ENCODE results near the gene FLT1. TPM values are rescaled to one million over a fixed set of nuclear protein-coding genes. Genes with fewer than 3 reads are reported as not detected.

FLT1 gene
- total RNA-seq, 1 experiment from 2014 or later: not detected

GRCh38 chr13:28392428-28392827, 102.5 kb downstream of the FLT1 start:
- H3K27ac Mint-ChIP-seq (ENCODE audit: unreplicated experiment): no peak overlapping the region
- no peaks in the 10 kb centered on the region for H3K36me3 Mint-ChIP-seq (ENCODE audit: insufficient read depth, unreplicated experiment)
- DNase-seq: no peak
- peaks cover 13% of the 10 kb centered on the region for H3K27me3 Mint-ChIP-seq (ENCODE audit: unreplicated experiment)
- no TSS peak for BruUV-seq (replicated peaks)
- H3K4me3 Mint-ChIP-seq (ENCODE audit: low read depth, unreplicated experiment): no peak overlapping the region
- intact Hi-C loops (cut with micrococcal nuclease; ENCODE audit: unreplicated experiment): no loop called here
- no peaks in the 10 kb centered on the region for H3K4me1 Mint-ChIP-seq (ENCODE audit: low read depth, unreplicated experiment)
- TF ChIP-seq CTCF (IDR thresholded peaks at IDR 0.05; ENCODE audit: unreplicated experiment): no peak
- H3K9me3 Mint-ChIP-seq (ENCODE audit: low read depth, unreplicated experiment): no peaks in the 10 kb centered on the region
- CTCF ChIA-PET: no interaction called here

GRCh38 chr13:28387740-28388501, 107.0 kb downstream of the FLT1 start:
- no peak overlapping the region for H3K4me3 Mint-ChIP-seq (ENCODE audit: low read depth, unreplicated experiment)
- H3K4me1 Mint-ChIP-seq (ENCODE audit: low read depth, unreplicated experiment): no peaks in the 10 kb centered on the region
- CTCF ChIA-PET: interaction anchor here (0.7 kb wide), 1 partner anchor 143 kb away, joined by 4 read pairs; no protein-coding TSS in a partner anchor
- no TSS peak for BruUV-seq (replicated peaks)
- no peak for TF ChIP-seq CTCF (IDR thresholded peaks at IDR 0.05; ENCODE audit: unreplicated experiment)
- DNase-seq: no peak
- intact Hi-C loops (cut with micrococcal nuclease; ENCODE audit: unreplicated experiment): no loop called here
- H3K9me3 Mint-ChIP-seq (ENCODE audit: low read depth, unreplicated experiment): no peaks in the 10 kb centered on the region
- no peak overlapping the region for H3K27ac Mint-ChIP-seq (ENCODE audit: unreplicated experiment)
- no peaks in the 10 kb centered on the region for H3K36me3 Mint-ChIP-seq (ENCODE audit: insufficient read depth, unreplicated experiment)
- H3K27me3 Mint-ChIP-seq (ENCODE audit: unreplicated experiment): peaks cover 5% of the 10 kb centered on the region

GRCh38 chr13:28385362-28385761, 109.6 kb downstream of the FLT1 start:
- CTCF ChIA-PET: no interaction called here
- TF ChIP-seq CTCF (IDR thresholded peaks at IDR 0.05; ENCODE audit: unreplicated experiment): no peak

GRCh38 chr13:28384789-28385188, 110.1 kb downstream of the FLT1 start:
- H3K27me3 Mint-ChIP-seq (ENCODE audit: unreplicated experiment): no peaks in the 10 kb centered on the region
- no peaks in the 10 kb centered on the region for H3K4me1 Mint-ChIP-seq (ENCODE audit: low read depth, unreplicated experiment)
- CTCF ChIA-PET: no interaction called here
- intact Hi-C loops (cut with micrococcal nuclease; ENCODE audit: unreplicated experiment): no loop called here
- H3K36me3 Mint-ChIP-seq (ENCODE audit: insufficient read depth, unreplicated experiment): no peaks in the 10 kb centered on the region
- H3K27ac Mint-ChIP-seq (ENCODE audit: unreplicated experiment): no peak overlapping the region
- no peak overlapping the region for H3K4me3 Mint-ChIP-seq (ENCODE audit: low read depth, unreplicated experiment)
- no peaks in the 10 kb centered on the region for H3K9me3 Mint-ChIP-seq (ENCODE audit: low read depth, unreplicated experiment)
- no TSS peak for BruUV-seq (replicated peaks)
- DNase-seq: no peak
- no peak for TF ChIP-seq CTCF (IDR thresholded peaks at IDR 0.05; ENCODE audit: unreplicated experiment)

More at GRCh38 chr13:28385362-28385761, 109.6 kb downstream of the FLT1 start:
- H3K36me3 Mint-ChIP-seq (ENCODE audit: insufficient read depth, unreplicated experiment): no peaks in the 10 kb centered on the region
- intact Hi-C loops (cut with micrococcal nuclease; ENCODE audit: unreplicated experiment): no loop called here
- BruUV-seq (replicated peaks): no TSS peak
- no peak overlapping the region for H3K4me3 Mint-ChIP-seq (ENCODE audit: low read depth, unreplicated experiment)
- no peaks in the 10 kb centered on the region for H3K4me1 Mint-ChIP-seq (ENCODE audit: low read depth, unreplicated experiment)
- H3K27me3 Mint-ChIP-seq (ENCODE audit: unreplicated experiment): no peaks in the 10 kb centered on the region
- no peak overlapping the region for H3K27ac Mint-ChIP-seq (ENCODE audit: unreplicated experiment)
- no peaks in the 10 kb centered on the region for H3K9me3 Mint-ChIP-seq (ENCODE audit: low read depth, unreplicated experiment)
- no peak for DNase-seq

Measured in Calu3 (cell line).